HEK293T (cell line): Measurements from ENCODE around the gene RBBP6.

Source experiments
- FOXA1 ChIP-seq: fragments of 450-650 bp; IDR thresholded peaks from 2 replicates; pipeline ENCODE4 v1.6.1; 2016; ENCODE audit warnings: mild to moderate bottlenecking
- FOXK2 ChIP-seq: fragments of 450-650 bp; IDR thresholded peaks from 2 replicates; pipeline ENCODE4 v1.6.1; 2016; ENCODE audit warnings: mild to moderate bottlenecking
- HDGF ChIP-seq: fragments of 450-650 bp; IDR thresholded peaks from 2 replicates; pipeline ENCODE4 v1.6.1; 2017; ENCODE audit warnings: antibody characterized with exemption, borderline replicate concordance
- NFRKB ChIP-seq: fragments of 450-650 bp; IDR thresholded peaks from 2 replicates; pipeline ENCODE4 v1.6.1; 2016; ENCODE audit warnings: mild to moderate bottlenecking, moderate library complexity
- PKNOX1 ChIP-seq: fragments of 450-650 bp; IDR thresholded peaks from 2 replicates; pipeline ENCODE4 v1.6.1; 2016
- SP1 ChIP-seq: fragments of 450-650 bp; IDR thresholded peaks from 2 replicates; pipeline ENCODE4 v1.6.1; 2017
- SUZ12 ChIP-seq: fragments of 450-650 bp; IDR thresholded peaks from 2 replicates; pipeline ENCODE4 v1.6.1; 2016; ENCODE audit warnings: mild to moderate bottlenecking
- ZNF384 ChIP-seq: fragments of 450-650 bp; IDR thresholded peaks from 2 replicates; pipeline ENCODE4 v1.6.1; 2016

DNA sequence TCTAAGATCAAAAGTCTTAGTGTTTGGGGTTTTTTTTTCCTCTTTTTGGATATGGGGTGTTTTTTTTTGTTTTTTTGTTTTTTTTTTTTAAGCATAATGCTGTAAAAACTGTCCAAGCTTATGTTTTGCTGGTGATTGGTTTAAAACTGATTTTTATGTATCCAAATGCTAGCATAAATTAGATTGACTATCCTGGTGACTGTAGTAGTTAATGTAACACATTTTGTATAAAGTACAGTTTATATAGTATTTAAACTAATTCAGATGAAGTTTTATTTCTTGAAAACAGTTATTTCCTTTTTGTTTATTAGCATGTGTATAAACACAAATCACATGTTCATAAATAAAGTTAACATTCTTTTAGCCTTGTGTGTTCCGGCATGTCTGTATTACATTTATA, 10.9 kb downstream of the RBBP6 start:
- TF ChIP-seq SP1 (no peak), FOXA1 (no peak), SUZ12 (no peak), NFRKB (no peak), FOXK2 (no peak), HDGF (no peak), ZNF384 (no peak), PKNOX1 (no peak)
